HCT116 (cell line): ENCODE results near the gene ENPP3. TPM values are rescaled to one million over a fixed set of nuclear protein-coding genes. Genes with fewer than 3 reads are reported as not detected.

ENCODE experiments used
- ATAC-seq: fragments of 200-7000 bp; cut with Tn5 transposase; 2 replicates; pipeline ENCODE4 v1.9.1; 2020; ENCODE audit warnings: mild to moderate bottlenecking, moderate library complexity
- BruUV-seq: library from RNA; stranded (reverse); fragments of 400-500 nt; replicated peaks from 2 replicates; lab custom pipeline; 2021; lab: Mats Ljungman, UMichigan
- CTCF ChIA-PET: fragments of 300-600 bp; sonication (Branson Sonifier 250); formaldehyde crosslinking; loops from one replicate; lab custom pipeline; 2021; ENCODE audit warnings: antibody characterized with exemption; lab: Charles Lee
- POLR2A ChIA-PET: fragments of 300-600, 350-600 bp; sonication (Branson Sonifier 250); formaldehyde crosslinking; loops from one replicate; lab custom pipeline; 2021; ENCODE audit warnings: antibody characterized with exemption; lab: Charles Lee
- RAD21 ChIA-PET, 2 experiments: fragments of 300-600 bp; sonication (Branson Sonifier 250); formaldehyde crosslinking; loops; one replicate each; lab custom pipeline; 2023; ENCODE audit warnings: low total read pairs in 2 of 2; ENCODE audit not compliant: uncharacterized antibody in 2 of 2, unreplicated experiment in 2 of 2, low non-redundant PET in 1 of 2; lab: Charles Lee
- DNase-seq: peaks from one replicate; pipeline ENCODE4 v3.0.0-alpha.2; 2010; ENCODE audit warnings: low read depth, low spot score
- H2AFZ ChIP-seq: fragments of 200-600 bp; shearing (Covaris generic), sonication (generic); 2 replicates; pipeline ENCODE4 v1.6.1; 2017; ENCODE audit warnings: low read depth, mixed run types, mixed read lengths, antibody characterized with exemption, low read length; ENCODE audit not compliant: poor library complexity, severe bottlenecking
- H3K27ac ChIP-seq: 2 replicates; pipeline ENCODE4 v1.5.1; 2012; ENCODE audit warnings: low read depth, low read length
- H3K27me3 ChIP-seq: fragments of 200-600 bp; sonication (generic); 2 replicates; pipeline ENCODE4 v1.6.1; 2016; ENCODE audit warnings: mixed run types, low read length, mixed read lengths; ENCODE audit not compliant: insufficient read depth
- H3K36me3 ChIP-seq, 2 experiments: fragments of 200-500 bp in 1 of 2; fragments of 200-600 bp in 1 of 2; sonication (Bioruptor generic) in 1 of 2; sonication (generic) in 1 of 2; 2 replicates each; pipeline versions ENCODE4 v1.5.1 to v1.6.1; 2014 to 2016; ENCODE audit warnings: low read length in 2 of 2, inconsistent platforms in 1 of 2, mixed read lengths in 1 of 2, mixed run types in 1 of 2; ENCODE audit not compliant: insufficient read depth in 2 of 2, control insufficient read depth in 1 of 2
- H3K4me1 ChIP-seq, 2 experiments: fragments of 200-600 bp in 1 of 2; sonication (generic) in 1 of 2; 2 replicates each; pipeline versions ENCODE4 v1.5.1 to v1.6.1; 2012 to 2017; ENCODE audit warnings: low read length in 2 of 2, inconsistent platforms in 1 of 2, mild to moderate bottlenecking in 1 of 2, mixed read lengths in 1 of 2, mixed run types in 1 of 2, moderate library complexity in 1 of 2; ENCODE audit not compliant: insufficient read depth in 2 of 2, control insufficient read depth in 1 of 2
- H3K4me2 ChIP-seq: fragments of 200-600 bp; sonication (generic); 2 replicates; pipeline ENCODE4 v1.6.1; 2017; ENCODE audit warnings: mixed run types, low read length, mixed read lengths
- H3K4me3 ChIP-seq, 2 experiments: fragments of 200-600 bp in 1 of 2; sonication (generic) in 1 of 2; replicated peaks in 1 of 2; 2 replicates each; pipeline ENCODE4 v1.5.1; 2011 to 2016; ENCODE audit warnings: low read length in 2 of 2, control low read depth in 1 of 2, low read depth in 1 of 2, mild to moderate bottlenecking in 1 of 2, mixed read lengths in 1 of 2, mixed run types in 1 of 2
- H3K79me2 ChIP-seq: fragments of 200-600 bp; sonication (generic); 2 replicates; pipeline ENCODE4 v1.6.1; 2017; ENCODE audit warnings: mild to moderate bottlenecking, mixed run types, low read length, moderate library complexity, mixed read lengths; ENCODE audit not compliant: insufficient read depth
- H3K9ac ChIP-seq: fragments of 200-600 bp; sonication (generic); 2 replicates; pipeline ENCODE4 v1.6.1; 2016; ENCODE audit warnings: low read length, mixed read lengths
- H3K9me2 ChIP-seq: fragments of 200-600 bp; sonication (generic), shearing (Covaris generic); 2 replicates; pipeline ENCODE4 v1.6.1; 2017; ENCODE audit warnings: mixed run types, mild to moderate bottlenecking, moderate library complexity; ENCODE audit not compliant: insufficient read depth
- H3K9me3 ChIP-seq, 2 experiments: fragments of 200-500 bp in 1 of 2; fragments of 200-600 bp in 1 of 2; sonication (Bioruptor generic) in 1 of 2; sonication (generic) in 1 of 2; 2 replicates each; pipeline ENCODE4 v1.6.1; 2014 to 2017; ENCODE audit warnings: low read length in 2 of 2, mixed read lengths in 2 of 2, inconsistent platforms in 1 of 2, low read depth in 1 of 2, mild to moderate bottlenecking in 1 of 2, mixed run types in 1 of 2, moderate library complexity in 1 of 2; ENCODE audit not compliant: control insufficient read depth in 1 of 2, insufficient read depth in 1 of 2
- H4K20me1 ChIP-seq: fragments of 200-600 bp; sonication (generic), shearing (Covaris generic); 2 replicates; pipeline ENCODE4 v1.6.1; 2017; ENCODE audit warnings: mixed run types, mild to moderate bottlenecking, moderate library complexity; ENCODE audit not compliant: insufficient read depth
- CEBPB ChIP-seq: IDR thresholded peaks from 2 replicates; pipeline ENCODE4 v1.6.1; 2012; ENCODE audit warnings: low read depth
- EGR1 ChIP-seq: IDR thresholded peaks from 2 replicates; pipeline ENCODE4 v1.6.1; 2012; ENCODE audit warnings: low read depth
- ELF1 ChIP-seq: IDR thresholded peaks from 2 replicates; pipeline ENCODE4 v1.6.1; 2012; ENCODE audit warnings: low read depth, borderline replicate concordance
- EZH2 ChIP-seq: fragments of 200-600 bp; sonication (generic); IDR thresholded peaks from 2 replicates; pipeline ENCODE4 v1.6.1; 2017; ENCODE audit warnings: antibody characterized with exemption, mixed run types
- EZH2phosphoT487 ChIP-seq: fragments of 200-600 bp; IDR thresholded peaks from 2 replicates; pipeline ENCODE4 v1.6.1; 2018; ENCODE audit warnings: antibody characterized with exemption, borderline replicate concordance
- FOSL1 ChIP-seq: IDR thresholded peaks from 2 replicates; pipeline ENCODE4 v1.6.1; 2012; ENCODE audit warnings: low read depth
- SIN3A ChIP-seq: IDR thresholded peaks from 2 replicates; pipeline ENCODE4 v1.6.1; 2012; ENCODE audit warnings: low read depth
- SRF ChIP-seq: IDR thresholded peaks from 2 replicates; pipeline ENCODE4 v1.6.1; 2012; ENCODE audit warnings: low read depth
- intact Hi-C: fragments of 100-400 bp; cut with micrococcal nuclease; formaldehyde crosslinking; loops from 2 replicates; pipeline ENCODE4 v1.10.0; 2022
- total RNA-seq: library from RNA; stranded (reverse); gene quantifications from one replicate; pipeline ENCODE4 v1.2.1, GENCODE V29; 2021; ENCODE audit not compliant: unreplicated experiment
- TF ChIP-seq, protein P1 (sequence below): IDR thresholded peaks from 2 replicates; pipeline ENCODE4 v1.6.1; 2012

Gene ENPP3
- total RNA-seq, 1 experiment from 2014 or later, result 0.15 TPM

DNA sequence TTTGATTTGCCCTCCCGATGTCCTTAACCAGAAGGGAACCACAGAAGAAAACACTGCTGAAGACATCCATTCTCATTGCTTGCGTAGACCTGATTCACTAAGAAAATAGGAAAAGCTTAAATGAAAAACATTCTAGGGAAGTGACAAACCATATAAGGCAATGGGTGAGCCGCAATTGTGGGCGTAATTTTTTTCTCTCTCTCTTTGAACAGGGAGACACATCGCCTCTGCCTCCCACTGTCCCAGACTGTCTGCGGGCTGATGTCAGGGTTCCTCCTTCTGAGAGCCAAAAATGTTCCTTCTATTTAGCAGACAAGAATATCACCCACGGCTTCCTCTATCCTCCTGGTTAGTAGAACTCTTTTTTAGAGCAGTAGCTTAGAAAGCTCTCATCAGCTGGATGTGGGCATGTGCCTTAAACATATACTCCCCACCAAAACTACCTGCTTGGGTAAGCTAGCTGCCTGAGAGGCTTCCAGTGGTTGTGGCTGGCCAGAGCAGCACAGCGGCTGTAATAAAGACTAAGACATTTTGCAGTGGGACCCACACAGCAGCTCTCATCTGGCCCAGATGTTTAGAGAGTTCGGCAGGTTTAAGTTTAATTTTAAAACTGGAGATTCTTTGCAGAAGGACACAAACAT is 96.4 kb downstream of the ENPP3 start:
- Histone ChIP-seq H3K4me1 (no peaks in the 10 kb centered on the region), H3K36me3 (no peaks in the 10 kb centered on the region), H4K20me1 (no peaks in the 10 kb centered on the region), H3K9ac (no peak overlapping the region), H3K27me3 (no peaks in the 10 kb centered on the region), H3K9me2 (no peaks in the 10 kb centered on the region), H3K4me2 (no peak overlapping the region), H2AFZ (no peak overlapping the region), H3K9me3 (no peaks in the 10 kb centered on the region), H3K27ac (no peak overlapping the region), H3K4me3 (no peak overlapping the region), H3K79me2 (no peaks in the 10 kb centered on the region)
- peak; percentile 56; the same call in 1 of the 2 replicates for TF ChIP-seq SRF
- no peak for TF ChIP-seq CEBPB
- no peak for TF ChIP-seq EZH2
- ATAC-seq (no peak), DNase-seq (no peak)
- RAD21 ChIA-PET, result no interaction called here
- CTCF ChIA-PET, result no interaction called here
- POLR2A ChIA-PET, result no interaction called here
- no TSS peak for BruUV-seq
- intact Hi-C loops, result no loop called here

DNA sequence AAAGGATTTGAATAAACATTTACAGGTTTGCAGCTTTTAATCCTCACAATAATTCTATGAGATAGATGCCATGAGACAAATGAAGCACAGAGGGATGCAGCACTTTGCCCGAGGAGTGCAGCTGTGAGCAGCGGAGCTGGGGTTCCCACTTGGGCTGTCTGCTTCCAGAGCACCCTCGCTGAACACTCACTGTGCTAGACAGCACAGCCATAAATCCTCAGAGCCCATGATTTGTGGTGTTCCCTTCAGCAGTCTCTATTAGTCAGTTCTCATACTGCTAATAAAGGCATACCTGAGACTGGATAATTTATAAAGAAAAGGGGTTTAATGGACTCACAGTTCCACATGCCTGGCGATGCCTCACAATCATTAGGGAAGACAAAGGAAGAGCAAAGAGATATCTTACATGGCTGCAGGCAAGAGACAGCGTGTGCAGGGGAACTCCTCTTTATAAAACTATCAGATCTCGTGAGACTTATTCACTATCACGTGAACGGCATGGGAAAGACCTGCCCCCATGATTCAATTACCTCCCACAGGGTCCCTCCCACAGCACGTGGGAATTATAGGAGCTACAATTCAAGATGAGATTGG is 99.0 kb downstream of the ENPP3 start:
- Histone ChIP-seq H3K4me1 (no peaks in the 10 kb centered on the region), H2AFZ (no peak overlapping the region), H3K79me2 (no peaks in the 10 kb centered on the region), H3K27me3 (no peaks in the 10 kb centered on the region), H3K4me3 (no peak overlapping the region), H3K9ac (no peak overlapping the region), H3K36me3 (no peaks in the 10 kb centered on the region), H3K27ac (no peak overlapping the region), H4K20me1 (no peaks in the 10 kb centered on the region), H3K9me3 (no peaks in the 10 kb centered on the region), H3K4me2 (no peak overlapping the region), H3K9me2 (no peaks in the 10 kb centered on the region)
- BruUV-seq, result no TSS peak
- intact Hi-C loops, result no loop called here
- no peak for DNase-seq
- ChIA-PET POLR2A (no interaction called here), RAD21 (no interaction called here), CTCF (no interaction called here)
- TF ChIP-seq FOSL1 (no peak), EZH2phosphoT487 (no peak), EGR1 (no peak), ELF1 (no peak), SIN3A (no peak)
- TF ChIP-seq, protein P1, sequence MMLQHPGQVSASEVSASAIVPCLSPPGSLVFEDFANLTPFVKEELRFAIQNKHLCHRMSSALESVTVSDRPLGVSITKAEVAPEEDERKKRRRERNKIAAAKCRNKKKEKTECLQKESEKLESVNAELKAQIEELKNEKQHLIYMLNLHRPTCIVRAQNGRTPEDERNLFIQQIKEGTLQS, result no peak
- no peak for ATAC-seq
